ENCODE data around the gene PPP1R2.

DNA sequence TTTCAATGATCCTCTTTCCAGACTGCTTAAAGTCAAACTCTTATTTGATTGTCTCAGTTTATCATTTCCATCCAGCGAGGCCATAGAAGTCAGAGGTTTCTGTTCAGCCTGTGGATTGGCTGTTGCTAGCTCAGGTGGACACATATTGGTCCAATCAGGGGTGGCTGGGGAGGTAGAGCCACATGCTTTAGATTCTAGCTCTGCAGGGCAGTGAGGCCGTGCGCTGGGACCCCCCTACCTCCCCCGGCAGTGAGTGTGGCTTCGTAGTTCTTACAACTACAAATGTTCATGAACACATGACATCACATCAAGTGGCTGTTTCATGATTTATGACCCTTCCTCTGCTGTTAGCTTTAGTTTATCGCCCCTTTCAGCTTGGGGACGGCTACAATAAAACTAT is 22.6 kb upstream of the PPP1R2 start:
- TF ChIP-seq, protein P1, sequence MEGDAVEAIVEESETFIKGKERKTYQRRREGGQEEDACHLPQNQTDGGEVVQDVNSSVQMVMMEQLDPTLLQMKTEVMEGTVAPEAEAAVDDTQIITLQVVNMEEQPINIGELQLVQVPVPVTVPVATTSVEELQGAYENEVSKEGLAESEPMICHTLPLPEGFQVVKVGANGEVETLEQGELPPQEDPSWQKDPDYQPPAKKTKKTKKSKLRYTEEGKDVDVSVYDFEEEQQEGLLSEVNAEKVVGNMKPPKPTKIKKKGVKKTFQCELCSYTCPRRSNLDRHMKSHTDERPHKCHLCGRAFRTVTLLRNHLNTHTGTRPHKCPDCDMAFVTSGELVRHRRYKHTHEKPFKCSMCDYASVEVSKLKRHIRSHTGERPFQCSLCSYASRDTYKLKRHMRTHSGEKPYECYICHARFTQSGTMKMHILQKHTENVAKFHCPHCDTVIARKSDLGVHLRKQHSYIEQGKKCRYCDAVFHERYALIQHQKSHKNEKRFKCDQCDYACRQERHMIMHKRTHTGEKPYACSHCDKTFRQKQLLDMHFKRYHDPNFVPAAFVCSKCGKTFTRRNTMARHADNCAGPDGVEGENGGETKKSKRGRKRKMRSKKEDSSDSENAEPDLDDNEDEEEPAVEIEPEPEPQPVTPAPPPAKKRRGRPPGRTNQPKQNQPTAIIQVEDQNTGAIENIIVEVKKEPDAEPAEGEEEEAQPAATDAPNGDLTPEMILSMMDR (IDR thresholded peaks at IDR 0.05): no peak
- TF ChIP-seq POLR2AphosphoS5 (IDR thresholded peaks at IDR 0.05) (no peak), POLR2A (IDR thresholded peaks at IDR 0.05) (no peak), EP300 (IDR thresholded peaks at IDR 0.05; ENCODE audit: low read depth) (no peak)

Measured in transverse colon (tissue), 4 donors.